ELR (cell line): Measurements from ENCODE around the gene RPS19.

Experiments
- DNase-seq: peaks from one replicate; pipeline ENCODE4 v3.0.0-alpha.2; 2015; ENCODE audit warnings: low read depth

The RPS19 gene

GRCh38 chr19:41859618-41860418, at the start of gene RPS19:
Gene RPS19 (plus strand): TSS chr19:41860255. CDS start chr19:41860775, 520 bp downstream.
- DNase-seq, result peak; percentile 98

- no peak for DNase-seq
Observed at GRCh38 chr19:41810301-41810700, 49.8 kb upstream of the RPS19 start.

- DNase-seq, result no peak
Observed at GRCh38 chr19:41811036-41811435, 49.0 kb upstream of the RPS19 start.

- no peak for DNase-seq
Observed at GRCh38 chr19:41811981-41812380, 48.1 kb upstream of the RPS19 start.

GRCh38 chr19:41813911-41814310, 46.1 kb upstream of the RPS19 start:
- DNase-seq, result no peak

GRCh38 chr19:41815301-41815700, 44.8 kb upstream of the RPS19 start:
- no peak for DNase-seq

- DNase-seq, result no peak
Observed at GRCh38 chr19:41816761-41817160, 43.3 kb upstream of the RPS19 start.

- peak; percentile 45 for DNase-seq
Observed at GRCh38 chr19:41821003-41821735, 38.9 kb upstream of the RPS19 start.

- no peak for DNase-seq
Observed at GRCh38 chr19:41837981-41838708, 21.9 kb upstream of the RPS19 start.

- DNase-seq, result no peak
Observed at GRCh38 chr19:41839211-41839610, 20.8 kb upstream of the RPS19 start.

GRCh38 chr19:41843371-41843770, 16.7 kb upstream of the RPS19 start:
- no peak for DNase-seq

- no peak for DNase-seq
Observed at GRCh38 chr19:41844601-41845000, 15.5 kb upstream of the RPS19 start, which contains the start of gene LYPD4. Gene LYPD4 (minus strand): TSS chr19:41844683. CDS start chr19:41839285, 5,398 bp downstream.

GRCh38 chr19:41845001-41845050, 15.2 kb upstream of the RPS19 start, which contains the start of gene DMRTC2:
Gene DMRTC2 (plus strand): TSS chr19:41845042. CDS start chr19:41847429, 2,387 bp downstream.
- no peak for DNase-seq

- DNase-seq, result no peak
Observed at GRCh38 chr19:41845051-41845590, 14.9 kb upstream of the RPS19 start.

- DNase-seq, result no peak
Observed at GRCh38 chr19:41847351-41848105, 12.5 kb upstream of the RPS19 start.

GRCh38 chr19:41848666-41849065, 11.4 kb upstream of the RPS19 start:
- no peak for DNase-seq

GRCh38 chr19:41849067-41849466, 11.0 kb upstream of the RPS19 start:
- no peak for DNase-seq

GRCh38 chr19:41850381-41850780, 9.7 kb upstream of the RPS19 start:
- DNase-seq, result no peak

- no peak for DNase-seq
Observed at GRCh38 chr19:41851456-41851855, 8.6 kb upstream of the RPS19 start.

- no peak for DNase-seq
Observed at GRCh38 chr19:41853344-41853743, 6.7 kb upstream of the RPS19 start.

GRCh38 chr19:41853768-41854167, 6.3 kb upstream of the RPS19 start:
- no peak for DNase-seq

- DNase-seq, result no peak
Observed at GRCh38 chr19:41859213-41859617, 840 bp upstream of the RPS19 start.
